ACC112 (cell line): ENCODE measurements around the gene RIC8B.
A peak's percentile ranks its signal among the peaks of the same experiment; 100 is the strongest.

ENCODE experiments used
- H2AFZ ChIP-seq: fragments of 200-600 bp; sonication (generic); one replicate; pipeline ENCODE4 v1.6.0; 2017; ENCODE audit warnings: antibody characterized with exemption, low read length; ENCODE audit not compliant: unreplicated experiment
- H3K27ac ChIP-seq: fragments of 200-600 bp; sonication (generic); 2 replicates; pipeline ENCODE4 v1.5.1; 2014; ENCODE audit warnings: low read depth, mild to moderate bottlenecking, antibody characterized with exemption, low read length, moderate library complexity
- H3K27me3 ChIP-seq: fragments of 200-600 bp; sonication (generic); 2 replicates; pipeline ENCODE4 v1.6.1; 2014; ENCODE audit warnings: mild to moderate bottlenecking, antibody characterized with exemption, low read length, moderate library complexity, mixed read lengths; ENCODE audit not compliant: insufficient read depth
- H3K36me3 ChIP-seq: fragments of 200-600 bp; sonication (generic); 2 replicates; pipeline ENCODE4 v1.6.1; 2016; ENCODE audit warnings: mild to moderate bottlenecking, antibody characterized with exemption, low read length, moderate library complexity, mixed read lengths; ENCODE audit not compliant: insufficient read depth
- H3K4me1 ChIP-seq: fragments of 200-600 bp; sonication (generic); one replicate; pipeline ENCODE4 v1.6.1; 2016; ENCODE audit warnings: low read length, mixed read lengths; ENCODE audit not compliant: insufficient read depth, unreplicated experiment, control insufficient read depth
- H3K4me3 ChIP-seq: fragments of 200-600 bp; sonication (generic); 2 replicates; pipeline ENCODE4 v1.5.1; 2014; ENCODE audit warnings: mild to moderate bottlenecking, low read depth, low read length
- H3K79me2 ChIP-seq: fragments of 200-600 bp; sonication (generic); one replicate; pipeline ENCODE4 v1.6.0; 2016; ENCODE audit warnings: low read length; ENCODE audit not compliant: control insufficient read depth, unreplicated experiment, insufficient read depth

Gene RIC8B

GRCh38 chr12:106841510-106842302 lies 67.2 kb downstream of the RIC8B start:
- Histone ChIP-seq H3K36me3 (peaks cover 5% of the 10 kb centered on the region; the same call in 1 of the 2 replicates), H3K4me1 (peaks cover 18% of the 10 kb centered on the region), H3K4me3 (no peak overlapping the region), H3K79me2 (no peaks in the 10 kb centered on the region), H3K27ac (no peak overlapping the region; the same call in 1 of the 2 replicates), H3K27me3 (no peaks in the 10 kb centered on the region), H2AFZ (no peak overlapping the region)

GRCh38 chr12:106845902-106846301 lies 71.4 kb downstream of the RIC8B start:
- no peak overlapping the region for H2AFZ ChIP-seq
- no peaks in the 10 kb centered on the region for H3K79me2 ChIP-seq

GRCh38 chr12:106847861-106848260 lies 73.4 kb downstream of the RIC8B start:
- Histone ChIP-seq H3K4me1 (no peaks in the 10 kb centered on the region), H3K4me3 (no peak overlapping the region), H3K27ac (no peak overlapping the region), H3K79me2 (no peaks in the 10 kb centered on the region), H2AFZ (no peak overlapping the region), H3K27me3 (no peaks in the 10 kb centered on the region), H3K36me3 (peaks cover 5% of the 10 kb centered on the region)

More at GRCh38 chr12:106845902-106846301, 71.4 kb downstream of the RIC8B start:
- Histone ChIP-seq H3K36me3 (peaks cover 5% of the 10 kb centered on the region; the same call in 1 of the 2 replicates), H3K27me3 (no peaks in the 10 kb centered on the region), H3K27ac (no peak overlapping the region), H3K4me1 (peaks cover 8% of the 10 kb centered on the region), H3K4me3 (no peak overlapping the region)

- Histone ChIP-seq H3K27me3 (no peaks in the 10 kb centered on the region), H3K36me3 (peaks cover under 1% of the 10 kb centered on the region), H3K27ac (no peak overlapping the region), H3K4me3 (no peak overlapping the region), H3K4me1 (no peaks in the 10 kb centered on the region), H3K79me2 (no peaks in the 10 kb centered on the region), H2AFZ (no peak overlapping the region)
Observed at GRCh38 chr12:106851306-106851705, 76.8 kb downstream of the RIC8B start.

- no peaks in the 10 kb centered on the region for H3K4me1 ChIP-seq
- no peaks in the 10 kb centered on the region for H3K79me2 ChIP-seq
- H3K27ac ChIP-seq = no peak overlapping the region
- H3K36me3 ChIP-seq = no peaks in the 10 kb centered on the region; the same call in 1 of the 2 replicates
- no peak overlapping the region for H2AFZ ChIP-seq
- H3K27me3 ChIP-seq = no peaks in the 10 kb centered on the region
- H3K4me3 ChIP-seq = no peak overlapping the region
Observed at GRCh38 chr12:106854723-106855122, 80.2 kb downstream of the RIC8B start.

GRCh38 chr12:106855221-106855758 lies 80.8 kb downstream of the RIC8B start:
- Histone ChIP-seq H3K27ac (no peak overlapping the region), H3K27me3 (no peaks in the 10 kb centered on the region), H3K36me3 (peaks cover 4% of the 10 kb centered on the region), H3K4me1 (no peaks in the 10 kb centered on the region), H3K79me2 (no peaks in the 10 kb centered on the region), H2AFZ (no peak overlapping the region), H3K4me3 (no peak overlapping the region)

- Histone ChIP-seq H3K27ac (peak overlapping the region; percentile 82), H3K27me3 (no peaks in the 10 kb centered on the region), H3K36me3 (peaks cover 16% of the 10 kb centered on the region), H2AFZ (no peak overlapping the region), H3K4me1 (peaks cover 31% of the 10 kb centered on the region), H3K4me3 (peak overlapping the region; percentile 44; the same call in 1 of the 2 replicates), H3K79me2 (no peaks in the 10 kb centered on the region)
Observed at GRCh38 chr12:106861984-106862916, 87.8 kb downstream of the RIC8B start.

- Histone ChIP-seq H3K4me1 (peaks cover 31% of the 10 kb centered on the region), H3K4me3 (no peak overlapping the region), H3K36me3 (peaks cover 16% of the 10 kb centered on the region), H3K79me2 (no peaks in the 10 kb centered on the region), H3K27ac (no peak overlapping the region), H3K27me3 (no peaks in the 10 kb centered on the region), H2AFZ (no peak overlapping the region)
Observed at GRCh38 chr12:106863189-106863588, 88.7 kb downstream of the RIC8B start.

- Histone ChIP-seq H3K27me3 (no peaks in the 10 kb centered on the region), H3K27ac (no peak overlapping the region), H3K4me1 (peaks cover 36% of the 10 kb centered on the region), H3K36me3 (peaks cover 8% of the 10 kb centered on the region), H2AFZ (no peak overlapping the region), H3K4me3 (no peak overlapping the region), H3K79me2 (no peaks in the 10 kb centered on the region)
Observed at GRCh38 chr12:106865683-106866082, 91.2 kb downstream of the RIC8B start.

- Histone ChIP-seq H3K27ac (no peak overlapping the region), H3K4me1 (peaks cover 35% of the 10 kb centered on the region), H2AFZ (no peak overlapping the region), H3K4me3 (no peak overlapping the region), H3K27me3 (no peaks in the 10 kb centered on the region), H3K79me2 (no peaks in the 10 kb centered on the region), H3K36me3 (no peaks in the 10 kb centered on the region)
Observed at GRCh38 chr12:106866426-106867080, 92.1 kb downstream of the RIC8B start.
